ENCODE results near the gene SET. TPM values are rescaled to one million over a fixed set of nuclear protein-coding genes. Genes with fewer than 3 reads are reported as not detected.

SET gene
- total RNA-seq, 1 donor from 2014 or later, result 331 TPM

- DNase-seq (ENCODE audit: low read depth), result no peak
- H3K4me3 ChIP-seq (ENCODE audit: low read depth, low read length), result no peak overlapping the region
- TF ChIP-seq CTCF (conservative IDR thresholded peaks at IDR 0.05; ENCODE audit: low read depth, low read length), result no peak
Measured at GRCh38 chr9:128714586-128715435, 25.8 kb downstream of the SET start.

GRCh38 chr9:128715436-128715750 is 26.4 kb downstream of the SET start:
- DNase-seq (ENCODE audit: low read depth), result no peak
- H3K4me3 ChIP-seq (ENCODE audit: low read depth, low read length), result no peak overlapping the region
- no peak for TF ChIP-seq CTCF (conservative IDR thresholded peaks at IDR 0.05; ENCODE audit: low read depth, low read length)

DNA sequence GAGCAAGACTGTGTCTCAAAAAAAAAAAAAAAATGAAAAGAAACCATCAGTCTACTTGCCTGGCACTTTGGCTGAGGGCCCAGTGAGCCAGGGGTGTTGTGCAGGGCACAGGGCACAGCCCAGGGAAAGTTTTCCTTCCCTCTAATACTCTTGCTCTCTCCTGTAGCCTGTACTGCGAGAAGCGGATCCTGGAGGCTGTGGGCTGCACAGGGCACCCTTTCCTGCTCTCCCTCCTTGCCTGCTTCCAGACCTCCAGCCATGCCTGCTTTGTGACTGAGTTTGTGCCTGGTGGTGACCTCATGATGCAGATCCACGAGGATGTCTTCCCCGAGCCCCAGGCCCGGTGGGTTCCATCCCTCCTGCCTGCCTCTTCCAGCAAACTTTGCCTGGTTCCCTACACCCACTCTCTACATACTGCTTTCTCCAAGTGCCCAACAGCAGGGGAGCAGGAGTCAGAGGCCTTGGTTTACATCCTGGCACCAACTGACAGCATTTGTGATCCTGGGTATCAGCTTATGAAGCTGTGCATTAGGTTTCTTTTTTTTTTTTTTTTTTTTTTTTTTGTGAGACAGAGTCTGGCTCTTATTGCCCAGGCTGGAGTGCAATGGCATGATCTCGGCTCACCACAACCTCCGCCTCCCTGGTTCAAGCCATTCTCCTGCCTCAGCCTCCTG is 27.7 kb downstream of the SET start:
- no peak overlapping the region for H3K4me3 ChIP-seq (ENCODE audit: low read depth, low read length)
- TF ChIP-seq CTCF (conservative IDR thresholded peaks at IDR 0.05; ENCODE audit: low read depth, low read length), result no peak
- DNase-seq (ENCODE audit: low read depth), result no peak

DNA sequence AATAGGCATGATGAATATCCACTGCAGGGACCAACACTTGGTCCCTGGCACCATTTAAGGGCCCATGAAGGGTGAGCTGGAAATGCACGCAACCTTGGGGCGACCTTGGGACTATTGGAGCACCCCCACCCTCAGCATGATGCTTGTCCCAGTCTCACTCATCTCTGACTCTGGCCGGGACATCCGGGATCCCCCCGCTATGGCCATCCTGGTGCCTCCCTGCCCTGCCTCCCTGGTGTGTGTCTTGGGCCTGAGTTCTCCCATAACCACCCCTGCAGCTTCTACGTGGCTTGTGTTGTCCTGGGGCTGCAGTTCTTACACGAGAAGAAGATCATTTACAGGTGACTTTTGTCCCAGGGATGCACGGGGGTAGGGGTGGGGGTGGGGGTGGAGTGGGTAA is 29.0 kb downstream of the SET start:
- H3K4me3 ChIP-seq (ENCODE audit: low read depth, low read length), result no peak overlapping the region
- no peak for TF ChIP-seq CTCF (conservative IDR thresholded peaks at IDR 0.05; ENCODE audit: low read depth, low read length)
- no peak for DNase-seq (ENCODE audit: low read depth)

DNA sequence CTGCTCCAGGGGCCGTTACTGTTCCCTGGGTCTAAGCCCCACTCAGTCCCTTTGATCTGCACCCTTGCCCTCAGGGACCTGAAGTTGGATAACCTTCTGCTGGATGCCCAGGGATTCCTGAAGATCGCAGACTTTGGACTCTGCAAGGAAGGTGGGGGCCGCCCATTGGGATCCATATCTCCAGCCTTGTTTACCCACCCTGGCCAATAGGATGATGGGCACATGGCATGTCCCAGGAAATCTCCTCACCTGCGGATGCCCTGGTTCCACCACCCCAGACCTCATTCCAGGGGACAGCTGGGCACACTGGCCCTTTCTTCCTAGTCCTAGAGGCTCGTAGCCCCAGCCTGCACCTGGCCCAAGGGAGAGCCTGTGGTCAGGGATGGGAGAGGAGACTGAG is 29.5 kb downstream of the SET start:
- TF ChIP-seq CTCF (conservative IDR thresholded peaks at IDR 0.05; ENCODE audit: low read depth, low read length), result no peak
- no peak overlapping the region for H3K4me3 ChIP-seq (ENCODE audit: low read depth, low read length)
- no peak for DNase-seq (ENCODE audit: low read depth)

DNA sequence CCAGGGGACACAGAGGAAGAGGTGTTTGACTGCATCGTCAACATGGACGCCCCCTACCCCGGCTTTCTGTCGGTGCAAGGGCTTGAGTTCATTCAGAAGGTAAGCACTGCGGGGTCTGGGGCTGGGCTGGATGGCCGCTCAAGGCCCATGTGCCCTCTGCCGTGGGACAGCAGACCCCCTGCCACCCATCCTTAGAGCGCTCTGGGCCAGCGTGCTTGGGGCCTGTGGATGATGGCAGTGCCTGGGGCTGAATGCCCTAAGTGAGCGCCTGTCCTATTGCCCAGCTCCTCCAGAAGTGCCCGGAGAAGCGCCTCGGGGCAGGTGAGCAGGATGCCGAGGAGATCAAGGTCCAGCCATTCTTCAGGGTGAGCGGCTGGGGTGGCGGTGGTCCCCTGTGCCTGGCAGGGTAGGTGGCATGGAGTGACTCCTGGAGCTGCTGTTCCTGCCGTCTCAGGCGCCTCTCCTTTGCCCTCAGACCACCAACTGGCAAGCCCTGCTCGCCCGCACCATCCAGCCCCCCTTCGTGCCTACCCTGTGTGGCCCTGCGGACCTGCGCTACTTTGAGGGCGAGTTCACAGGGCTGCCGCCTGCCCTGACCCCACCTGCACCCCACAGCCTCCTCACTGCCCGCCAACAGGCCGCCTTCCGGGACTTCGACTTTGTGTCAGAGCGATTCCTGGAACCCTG is 31.0 kb downstream of the SET start:
- DNase-seq (ENCODE audit: low read depth), result no peak
- no peak overlapping the region for H3K4me3 ChIP-seq (ENCODE audit: low read depth, low read length)
- no peak for TF ChIP-seq CTCF (conservative IDR thresholded peaks at IDR 0.05; ENCODE audit: low read depth, low read length)
